HG03457 (cell line): Measurements from ENCODE around the gene SBNO2.
"Not testable (repeated sequence)": the region's sequence is repeated elsewhere in the genome, so short reads cannot be mapped to it uniquely, and the experiment has no call there.

ENCODE experiments used
- ATAC-seq: cut with Tn5 transposase; IDR thresholded peaks from one replicate; pipeline ENCODE4 v1.9.1; 2021; ENCODE audit warnings: moderate number of reproducible peaks; ENCODE audit not compliant: unreplicated experiment

SBNO2 gene

GRCh38 chr19:1210227-1210538 is 36.1 kb upstream of the SBNO2 start:
- ATAC-seq, result no peak

- not testable (repeated sequence) for ATAC-seq
Measured at GRCh38 chr19:1208830-1209229, 34.8 kb upstream of the SBNO2 start.

- no peak for ATAC-seq
Measured at GRCh38 chr19:1206864-1207450, 32.9 kb upstream of the SBNO2 start.

GRCh38 chr19:1206150-1206863 is 32.2 kb upstream of the SBNO2 start:
- ATAC-seq, result no peak

GRCh38 chr19:1205114-1206099 is 31.3 kb upstream of the SBNO2 start, which contains the start of gene STK11:
STK11 (plus strand) TSS chr19:1205778; CDS start chr19:1206914, 1,136 bp downstream.
- peak; percentile 74 for ATAC-seq

- ATAC-seq, result not testable (repeated sequence)
Measured at GRCh38 chr19:1200614-1201013, 26.5 kb upstream of the SBNO2 start.

GRCh38 chr19:1199531-1199930 is 25.5 kb upstream of the SBNO2 start:
- ATAC-seq, result no peak

GRCh38 chr19:1189419-1189818 is 15.4 kb upstream of the SBNO2 start:
- no peak for ATAC-seq

- no peak for ATAC-seq
Measured at GRCh38 chr19:1183543-1184172, 9.6 kb upstream of the SBNO2 start.

GRCh38 chr19:1182727-1183126 is 8.7 kb upstream of the SBNO2 start:
- no peak for ATAC-seq

- no peak for ATAC-seq
Measured at GRCh38 chr19:1182068-1182467, 8.0 kb upstream of the SBNO2 start.

GRCh38 chr19:1181606-1182005 is 7.5 kb upstream of the SBNO2 start:
- ATAC-seq, result no peak

GRCh38 chr19:1177322-1178114 is 3.5 kb upstream of the SBNO2 start:
- no peak for ATAC-seq

- no peak for ATAC-seq
Measured at GRCh38 chr19:1173159-1173844, 766 bp downstream of the SBNO2 start.

- no peak for ATAC-seq
Measured at GRCh38 chr19:1172353-1173158, 1.5 kb downstream of the SBNO2 start.

- no peak for ATAC-seq
Measured at GRCh38 chr19:1171755-1172352, 2.2 kb downstream of the SBNO2 start.

- ATAC-seq, result no peak
Measured at GRCh38 chr19:1170938-1171754, 2.9 kb downstream of the SBNO2 start.
